HG03039 (cell line): ENCODE data around the gene BECN2.
A peak's percentile ranks its signal among the peaks of the same experiment; 100 is the strongest.
"Not testable (repeated sequence)": the region's sequence is repeated elsewhere in the genome, so short reads cannot be mapped to it uniquely, and the experiment has no call there.

Experiments used
- ATAC-seq: cut with Tn5 transposase; IDR thresholded peaks from one replicate; pipeline ENCODE4 v1.9.1; 2021; ENCODE audit warnings: mild to moderate bottlenecking, moderate library complexity; ENCODE audit not compliant: unreplicated experiment

Gene BECN2

GRCh38 chr1:241979071-241979470 lies 21.5 kb downstream of the BECN2 start:
- ATAC-seq = no peak

GRCh38 chr1:241979926-241980325 lies 22.4 kb downstream of the BECN2 start:
- ATAC-seq = no peak

GRCh38 chr1:241985787-241986186 lies 28.2 kb downstream of the BECN2 start:
- ATAC-seq = no peak

- ATAC-seq = not testable (repeated sequence)
Measured at GRCh38 chr1:241988389-241988930, 30.9 kb downstream of the BECN2 start.

GRCh38 chr1:241990040-241990439 lies 32.5 kb downstream of the BECN2 start:
- ATAC-seq = no peak

GRCh38 chr1:241992734-241993133 lies 35.2 kb downstream of the BECN2 start:
- no peak for ATAC-seq

GRCh38 chr1:241994171-241994570 lies 36.6 kb downstream of the BECN2 start:
- no peak for ATAC-seq

- no peak for ATAC-seq
Measured at GRCh38 chr1:241997401-241997998, 39.9 kb downstream of the BECN2 start.

- ATAC-seq = peak; percentile 70
Measured at GRCh38 chr1:241998412-241998921, 40.9 kb downstream of the BECN2 start.

- no peak for ATAC-seq
Measured at GRCh38 chr1:241999026-241999425, 41.5 kb downstream of the BECN2 start, which contains the start of gene MAP1LC3C. MAP1LC3C (minus strand) TSS chr1:241999098; CDS start chr1:241999008, 90 bp downstream.

GRCh38 chr1:242000434-242000833 lies 42.9 kb downstream of the BECN2 start:
- no peak for ATAC-seq

- no peak for ATAC-seq
Measured at GRCh38 chr1:242002072-242002471, 44.5 kb downstream of the BECN2 start.

GRCh38 chr1:242002510-242002909 lies 44.9 kb downstream of the BECN2 start:
- ATAC-seq = no peak

- no peak for ATAC-seq
Measured at GRCh38 chr1:242004751-242005495, 47.4 kb downstream of the BECN2 start.

- no peak for ATAC-seq
Measured at GRCh38 chr1:242005866-242006535, 48.4 kb downstream of the BECN2 start.

- no peak for ATAC-seq
Measured at GRCh38 chr1:242006976-242007375, 49.4 kb downstream of the BECN2 start.
